ENCODE results near the gene RAB9A. TPM values are rescaled to one million over a fixed set of nuclear protein-coding genes. Genes with fewer than 3 reads are reported as not detected.
A peak's percentile ranks its signal among the peaks of the same experiment; 100 is the strongest.
"Not testable (repeated sequence)": the region's sequence is repeated elsewhere in the genome, so short reads cannot be mapped to it uniquely, and the experiment has no call there.

The RAB9A gene
- total and polyA plus RNA-seq, 9 of the 15 experiments (the other 6 are each of a cell fraction or from before 2014, with no cell fraction given): 13.5 to 20.8 (median 17.7) TPM

DNA sequence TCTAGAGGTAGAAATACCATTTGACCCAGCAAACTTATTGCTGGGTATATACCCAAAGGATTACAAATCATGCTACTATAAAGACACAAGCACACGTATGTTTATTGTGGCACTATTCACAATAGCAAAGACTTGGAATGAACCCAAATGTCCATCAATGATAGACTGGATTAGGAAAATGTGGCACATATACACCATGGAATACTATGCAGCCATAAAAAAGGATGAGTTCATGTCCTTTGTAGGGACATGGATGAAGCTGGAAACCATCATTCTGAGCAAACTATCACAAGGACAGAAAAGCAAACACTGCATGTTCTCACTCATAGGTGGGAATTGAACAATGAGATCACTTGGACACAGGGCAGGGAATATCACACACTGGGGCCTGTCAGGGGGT, 41.6 kb downstream of the RAB9A start:
- H4K20me1 ChIP-seq (replicated peaks; ENCODE audit: control insufficient read depth, insufficient read depth, low read length); DNase-seq (ENCODE audit: extremely low read depth in 1 of 4, low spot score in 3 of 4); in situ Hi-C loops (cut with MboI); FAIRE-seq; H2AFZ ChIP-seq (ENCODE audit: low read depth, low read length); H3K9me3 ChIP-seq (replicated peaks; ENCODE audit: control insufficient read depth, insufficient read depth, low read depth, low read length); H3K9me1 ChIP-seq (ENCODE audit: control insufficient read depth, insufficient read depth, low read length); H3K27me3 ChIP-seq (ENCODE audit: control insufficient read depth in 2 of 2, insufficient read depth in 2 of 2, low read length in 2 of 2); CTCF ChIA-PET (ENCODE audit: low intra/inter-chr PET ratio); H3K4me3 ChIP-seq; H3K9ac ChIP-seq (ENCODE audit: insufficient read depth in 1 of 2, low read depth in 2 of 2, low read length in 2 of 2); H3K4me2 ChIP-seq (ENCODE audit: insufficient read depth, low read length); H3K27ac ChIP-seq (ENCODE audit: extremely low read depth, low read depth, low read length); BruUV-seq (replicated peaks); POLR2A ChIA-PET; ATAC-seq: not testable (repeated sequence)
- intact Hi-C loops (cut with micrococcal nuclease): loop anchor here (5.0 kb wide), 1 partner anchor 33 kb away; no protein-coding TSS in a partner anchor
- WGBS (ENCODE audit: insufficient coverage, low coverage, missing lambda C conversion rate): no CpG with 5 or more reads among the region's 1 CpG
- peaks cover 22% of the 10 kb centered on the region; the same call in 1 of the 3 replicates for H3K36me3 ChIP-seq (ENCODE audit: control insufficient read depth, insufficient read depth, low read length)
- peaks cover 51% of the 10 kb centered on the region for H3K79me2 ChIP-seq (ENCODE audit: control insufficient read depth, insufficient read depth, low read length)
- peaks cover 5 to 15% of the 10 kb centered on the region in 2 experiments; a peak in 4 of 5 replicates for H3K4me1 ChIP-seq (replicated peaks in 1 of 2; ENCODE audit: control insufficient read depth in 2 of 2, insufficient read depth in 2 of 2, low read length in 2 of 2)
- TF ChIP-seq KDM1A (IDR thresholded peaks at IDR 0.05) (peak in 1 of 2 experiments; percentile 41; a peak in 2 of 4 replicates), BCOR (IDR thresholded peaks at IDR 0.05) (0 out of 2 replicates have a peak, but pooled peaks have one; percentile 53), ZNF146 (CRISPR knock-in tag; IDR thresholded peaks at IDR 0.05; ENCODE audit: unreplicated experiment) (peak; percentile 45)

DNA sequence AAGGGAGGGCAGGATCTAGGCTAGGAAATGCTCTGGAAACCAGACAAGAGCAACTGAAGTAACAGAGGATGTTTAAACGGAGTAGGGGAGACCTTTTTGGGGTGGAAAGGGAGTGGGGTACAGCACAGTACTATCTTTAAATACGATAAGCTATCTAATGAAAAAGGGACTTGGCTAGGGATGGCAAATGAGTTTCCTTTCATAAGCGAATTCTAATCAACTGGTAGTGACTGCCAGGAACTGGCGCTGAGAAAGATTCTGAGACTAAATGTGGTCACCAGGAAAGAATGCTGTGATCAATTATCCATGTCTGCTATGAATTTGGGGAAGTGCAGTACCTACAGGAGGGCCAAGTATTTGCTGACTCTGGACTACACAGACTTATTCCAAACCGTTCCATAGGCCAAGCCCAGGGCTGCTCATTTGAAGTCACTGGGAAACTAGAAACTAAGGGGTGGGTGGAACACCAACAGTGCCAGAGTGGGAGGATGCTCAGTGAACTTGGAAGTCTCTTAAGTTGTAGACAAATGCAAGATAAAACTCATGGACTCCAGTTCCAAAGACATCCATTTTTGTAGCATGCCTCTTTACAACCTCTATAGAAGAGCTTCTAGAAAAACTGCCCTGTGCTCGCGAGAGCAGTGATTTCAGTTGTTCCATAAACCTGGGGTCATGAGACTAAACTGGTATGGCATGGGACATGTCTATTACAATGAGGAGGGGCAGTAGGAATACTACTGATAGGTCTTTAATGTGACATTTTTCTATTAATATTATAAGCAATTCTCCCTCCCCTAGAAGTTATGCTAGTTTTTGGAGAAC, 43.5 kb downstream of the RAB9A start:
- H3K9me3 ChIP-seq (replicated peaks; ENCODE audit: control insufficient read depth, insufficient read depth, low read depth, low read length): no peaks in the 10 kb centered on the region
- no peaks in the 10 kb centered on the region for H3K27me3 ChIP-seq (ENCODE audit: control insufficient read depth in 2 of 2, insufficient read depth in 2 of 2, low read length in 2 of 2)
- H3K36me3 ChIP-seq (ENCODE audit: control insufficient read depth, insufficient read depth, low read length): peaks cover 28% of the 10 kb centered on the region; the same call in 2 of the 3 replicates
- in situ Hi-C loops (cut with MboI): no loop called here
- no peaks in the 10 kb centered on the region for H4K20me1 ChIP-seq (replicated peaks; ENCODE audit: control insufficient read depth, insufficient read depth, low read length)
- H3K79me2 ChIP-seq (ENCODE audit: control insufficient read depth, insufficient read depth, low read length): peaks cover 57% of the 10 kb centered on the region
- H2AFZ ChIP-seq (ENCODE audit: low read depth, low read length): no peak overlapping the region
- no peaks in the 10 kb centered on the region for H3K9me1 ChIP-seq (ENCODE audit: control insufficient read depth, insufficient read depth, low read length)
- CTCF ChIA-PET (ENCODE audit: low intra/inter-chr PET ratio): no interaction called here
- H3K4me2 ChIP-seq (ENCODE audit: insufficient read depth, low read length): peak overlapping the region; percentile 18; the same call in 1 of the 2 replicates
- ATAC-seq (no peak), FAIRE-seq (no peak), DNase-seq (ENCODE audit: extremely low read depth in 1 of 4, low spot score in 3 of 4) (no peak)
- TF ChIP-seq CBX5 (IDR thresholded peaks at IDR 0.05; ENCODE audit: borderline replicate concordance, low read depth): no peak
- no peak for TF ChIP-seq ZFP30 (CRISPR knock-in tag; IDR thresholded peaks at IDR 0.05; ENCODE audit: borderline replicate concordance)
- no peak for TF ChIP-seq ARID2 (IDR thresholded peaks at IDR 0.05)
- TF ChIP-seq ZNF584 (CRISPR knock-in tag; IDR thresholded peaks at IDR 0.05; ENCODE audit: low read depth): no peak
- no peak for TF ChIP-seq ZNF57 (CRISPR knock-in tag; IDR thresholded peaks at IDR 0.05)
- no peak for TF ChIP-seq ZC3H11A (IDR thresholded peaks at IDR 0.05; ENCODE audit: low read depth, low read length)
- TF ChIP-seq KLF16 (IDR thresholded peaks at IDR 0.05): no peak
- no peak for TF ChIP-seq ZNF12 (CRISPR knock-in tag; IDR thresholded peaks at IDR 0.05)
- TF ChIP-seq SPI1 (IDR thresholded peaks at IDR 0.05; ENCODE audit: borderline replicate concordance, low read depth, low read length): peak; percentile 63; the same call in 1 of the 2 replicates
- TF ChIP-seq ZNF316 (IDR thresholded peaks at IDR 0.05): peak; percentile 26; the same call in 1 of the 2 replicates
- 60% methylated on average over 7 of the region's 7 CpGs for WGBS (ENCODE audit: insufficient coverage, low coverage, missing lambda C conversion rate)
- no peak overlapping the region for H3K4me3 ChIP-seq
- intact Hi-C loops (cut with micrococcal nuclease): loop anchor here (5.0 kb wide), 1 partner anchor 35 kb away; no protein-coding TSS in a partner anchor
- peak overlapping the region; percentile 32; the same call in 1 of the 3 replicates for H3K27ac ChIP-seq (ENCODE audit: extremely low read depth, low read depth, low read length)
- BruUV-seq (replicated peaks): no TSS peak
- H3K9ac ChIP-seq (ENCODE audit: insufficient read depth in 1 of 2, low read depth in 2 of 2, low read length in 2 of 2): peak overlapping the region in 1 of 2 experiments; percentile 30; a peak in 1 of 4 replicates
- POLR2A ChIA-PET: interaction anchor here (0.5 to 1.0 kb wide), 2 partner anchors 10 to 63 kb away, joined by 3 read pairs; no protein-coding TSS in a partner anchor
- peaks cover 5 to 15% of the 10 kb centered on the region in 2 experiments; a peak in 4 of 5 replicates for H3K4me1 ChIP-seq (replicated peaks in 1 of 2; ENCODE audit: control insufficient read depth in 2 of 2, insufficient read depth in 2 of 2, low read length in 2 of 2)
